IMR-90 (cell line): ENCODE measurements around the gene FOXM1. TPM values are rescaled to one million over a fixed set of nuclear protein-coding genes. Genes with fewer than 3 reads are reported as not detected.

Source experiments
- ATAC-seq: fragments of 200-7000 bp; cut with Tn5 transposase; 2 replicates; pipeline ENCODE4 v1.9.1; 2020; ENCODE audit warnings: low read depth, mild to moderate bottlenecking, moderate library complexity
- BruUV-seq: library from RNA; stranded (reverse); fragments of 400-500 nt; replicated peaks from 2 replicates; lab custom pipeline; 2021; lab: Mats Ljungman, UMichigan
- CTCF ChIA-PET: fragments of 300-600 bp; formaldehyde crosslinking; extraction: SDS; loops from one replicate; lab custom pipeline; 2021; ENCODE audit warnings: antibody characterized with exemption; lab: Yijun Ruan, JAX
- POLR2A ChIA-PET: fragments of 300-600 bp; sonication (Branson Sonifier 250); formaldehyde crosslinking; loops from one replicate; lab custom pipeline; 2022; ENCODE audit warnings: antibody characterized with exemption; ENCODE audit not compliant: unreplicated experiment; lab: Charles Lee
- DNase-seq: peaks from one replicate; pipeline ENCODE4 v3.0.0; 2013
- H2AFZ ChIP-seq: replicated peaks from 2 replicates; pipeline ENCODE3; 2013; ENCODE audit warnings: low read length, mild to moderate bottlenecking; ENCODE audit not compliant: poor library complexity
- H2AK5ac ChIP-seq: 2 replicates; pipeline ENCODE4 v1.6.1; 2013; ENCODE audit warnings: low read depth, low read length, inconsistent platforms
- H2AK9ac ChIP-seq: replicated peaks from 2 replicates; pipeline ENCODE3; 2013; ENCODE audit warnings: mild to moderate bottlenecking, low read depth, low read length, moderate library complexity; ENCODE audit not compliant: poor library complexity
- H2BK120ac ChIP-seq: 2 replicates; pipeline ENCODE4 v1.6.1; 2013; ENCODE audit warnings: low read depth, low read length, inconsistent platforms
- H2BK15ac ChIP-seq: 3 replicates; pipeline ENCODE4 v1.6.1; 2013; ENCODE audit warnings: low read depth, low read length, inconsistent platforms
- H2BK20ac ChIP-seq: 2 replicates; pipeline ENCODE4 v1.6.1; 2013; ENCODE audit warnings: low read depth, mild to moderate bottlenecking, inconsistent platforms, low read length, moderate library complexity
- H2BK5ac ChIP-seq: 2 replicates; pipeline ENCODE4 v1.6.1; 2013; ENCODE audit warnings: mild to moderate bottlenecking, low read depth, low read length, inconsistent platforms; ENCODE audit not compliant: poor library complexity, severe bottlenecking
- H3K14ac ChIP-seq: replicated peaks from 2 replicates; pipeline ENCODE4 v1.6.1; 2013; ENCODE audit warnings: low read depth, low read length, inconsistent platforms
- H3K18ac ChIP-seq: 2 replicates; pipeline ENCODE4 v1.6.1; 2013; ENCODE audit warnings: low read depth, low read length, control low read depth
- H3K23ac ChIP-seq: 2 replicates; pipeline ENCODE4 v1.6.1; 2013; ENCODE audit warnings: low read depth, low read length, inconsistent platforms
- H3K27ac ChIP-seq: 2 replicates; pipeline ENCODE4 v1.5.1; 2013; ENCODE audit warnings: mild to moderate bottlenecking, control low read depth, low read length; ENCODE audit not compliant: insufficient read depth
- H3K27me3 ChIP-seq: 2 replicates; pipeline ENCODE4 v1.6.1; 2013; ENCODE audit warnings: low read length; ENCODE audit not compliant: control insufficient read depth, insufficient read depth
- H3K36me3 ChIP-seq: 2 replicates; pipeline ENCODE4 v1.6.1; 2013; ENCODE audit warnings: low read length, mixed read lengths; ENCODE audit not compliant: control insufficient read depth, insufficient read depth
- H3K4ac ChIP-seq: 2 replicates; pipeline ENCODE4 v1.6.1; 2013; ENCODE audit warnings: low read depth, low read length, inconsistent platforms
- H3K4me1 ChIP-seq: 2 replicates; pipeline ENCODE4 v1.6.1; 2013; ENCODE audit warnings: low read length, mixed read lengths; ENCODE audit not compliant: control insufficient read depth, insufficient read depth
- H3K4me2 ChIP-seq: 2 replicates; pipeline ENCODE4 v1.6.1; 2013; ENCODE audit warnings: low read depth, mild to moderate bottlenecking, control low read depth, low read length, moderate library complexity
- H3K4me3 ChIP-seq: 2 replicates; pipeline ENCODE4 v1.5.1; 2013; ENCODE audit warnings: low read depth, mild to moderate bottlenecking, control low read depth, low read length, moderate library complexity; ENCODE audit not compliant: insufficient read depth
- H3K56ac ChIP-seq: 2 replicates; pipeline ENCODE4 v1.6.1; 2013; ENCODE audit warnings: low read length, inconsistent platforms; ENCODE audit not compliant: insufficient read depth; ENCODE audit errors: extremely low read depth
- H3K79me1 ChIP-seq, 2 experiments: 2 replicates each; pipeline ENCODE4 v1.6.1; 2013; ENCODE audit warnings: low read length in 2 of 2, inconsistent platforms in 1 of 2, low read depth in 1 of 2
- H3K9ac ChIP-seq: 2 replicates; pipeline ENCODE4 v1.6.1; 2013; ENCODE audit warnings: low read depth, low read length, control low read depth
- H3K9me1 ChIP-seq: 2 replicates; pipeline ENCODE4 v1.6.1; 2013; ENCODE audit warnings: low read length, inconsistent platforms; ENCODE audit not compliant: insufficient read depth
- H3K9me3 ChIP-seq: 2 replicates; pipeline ENCODE4 v1.6.1; 2013; ENCODE audit warnings: low read length; ENCODE audit not compliant: control insufficient read depth, insufficient read depth
- H4K20me1 ChIP-seq: 2 replicates; pipeline ENCODE4 v1.6.1; 2013; ENCODE audit warnings: low read length, inconsistent platforms; ENCODE audit not compliant: insufficient read depth
- H4K5ac ChIP-seq: 2 replicates; pipeline ENCODE4 v1.6.1; 2013; ENCODE audit warnings: mild to moderate bottlenecking, low read depth, low read length, control low read depth
- H4K8ac ChIP-seq, 2 experiments: 2 replicates each; pipeline ENCODE4 v1.6.1; 2013; ENCODE audit warnings: low read depth in 2 of 2, low read length in 2 of 2, control low read depth in 1 of 2, inconsistent platforms in 1 of 2
- H4K91ac ChIP-seq: 2 replicates; pipeline ENCODE4 v1.6.1; 2013; ENCODE audit warnings: low read depth, low read length, inconsistent platforms; ENCODE audit not compliant: insufficient read depth
- BHLHE40 ChIP-seq: fragments of 150-350 bp; IDR thresholded peaks from 2 replicates; pipeline ENCODE4 v1.6.1; 2016; ENCODE audit warnings: mild to moderate bottlenecking, low read depth, low read length
- CEBPB ChIP-seq: IDR thresholded peaks from 2 replicates; pipeline ENCODE4 v1.6.1; 2012; ENCODE audit warnings: low read depth, low read length, improper control_type of control experiment
- CHD1 ChIP-seq: IDR thresholded peaks from 2 replicates; pipeline ENCODE4 v1.6.1; 2012; ENCODE audit warnings: low read depth, low read length, improper control_type of control experiment
- CTCF ChIP-seq: conservative IDR thresholded peaks from 2 replicates; pipeline ENCODE4 v1.5.1; 2012; ENCODE audit warnings: mild to moderate bottlenecking, low read depth, low read length, improper control_type of control experiment
- ELK1 ChIP-seq: fragments of 150-350 bp; IDR thresholded peaks from 2 replicates; pipeline ENCODE4 v1.6.1; 2016; ENCODE audit warnings: low read depth, mild to moderate bottlenecking, low read length, moderate library complexity, borderline replicate concordance
- FOS ChIP-seq: fragments of 150-350 bp; IDR thresholded peaks from 2 replicates; pipeline ENCODE4 v1.6.1; 2016; ENCODE audit warnings: low read depth, low read length
- MAFK ChIP-seq: IDR thresholded peaks from 2 replicates; pipeline ENCODE4 v1.6.1; 2012; ENCODE audit warnings: low read depth, low read length, improper control_type of control experiment
- MAZ ChIP-seq: IDR thresholded peaks from 2 replicates; pipeline ENCODE4 v1.6.1; 2012; ENCODE audit warnings: low read depth, mild to moderate bottlenecking, low read length, improper control_type of control experiment, moderate library complexity, borderline replicate concordance
- MXI1 ChIP-seq: IDR thresholded peaks from 2 replicates; pipeline ENCODE4 v1.6.1; 2012; ENCODE audit warnings: low read depth, mild to moderate bottlenecking, low read length, moderate library complexity, borderline replicate concordance
- NFE2L2 ChIP-seq: fragments of 150-350 bp; IDR thresholded peaks from 2 replicates; pipeline ENCODE4 v1.6.1; 2016; ENCODE audit warnings: low read depth, mild to moderate bottlenecking, low read length
- POLR2A ChIP-seq: IDR thresholded peaks from 2 replicates; pipeline ENCODE4 v1.6.1; 2012; ENCODE audit warnings: mild to moderate bottlenecking, low read depth, low read length
- RAD21 ChIP-seq: IDR thresholded peaks from 2 replicates; pipeline ENCODE4 v1.6.1; 2012; ENCODE audit warnings: low read length, improper control_type of control experiment
- RCOR1 ChIP-seq: IDR thresholded peaks from 2 replicates; pipeline ENCODE4 v1.6.1; 2012; ENCODE audit warnings: mild to moderate bottlenecking, low read length, improper control_type of control experiment; ENCODE audit not compliant: insufficient replicate concordance
- RFX5 ChIP-seq: IDR thresholded peaks from 2 replicates; pipeline ENCODE4 v1.8.0; 2012; ENCODE audit warnings: low read depth, mild to moderate bottlenecking, low read length, moderate library complexity
- SMC3 ChIP-seq: fragments of 150-350 bp; IDR thresholded peaks from 2 replicates; pipeline ENCODE4 v1.6.1; 2016; ENCODE audit warnings: low read depth, mild to moderate bottlenecking, antibody characterized with exemption, low read length, moderate library complexity
- USF2 ChIP-seq: fragments of 150-350 bp; IDR thresholded peaks from 2 replicates; pipeline ENCODE4 v1.6.1; 2017; ENCODE audit warnings: mild to moderate bottlenecking, antibody characterized with exemption, low read length, low read depth
- WGBS, 2 experiments: methylation state at CpG; one replicate each; pipeline versions ENCODE4 v1.1.5 to v1.1.7; 2013; ENCODE audit warnings: missing lambda C conversion rate in 2 of 2; ENCODE audit not compliant: insufficient read length in 1 of 2; ENCODE audit errors: extremely low coverage in 2 of 2; 5-methylcytosine and 5-hydroxymethylcytosine counted together
- dilution Hi-C: fragments of 300-500 bp; cut with HindIII; formaldehyde crosslinking; loops from one replicate; pipeline ENCODE4 v1.14.3; 2018; ENCODE audit warnings: low sequenced_read_pairs; ENCODE audit not compliant: unreplicated experiment
- in situ Hi-C: fragments of 300-500 bp; cut with MboI; formaldehyde crosslinking; loops from 3 replicates; pipeline ENCODE4 v1.14.3; 2019; ENCODE audit warnings: low sequenced_read_pairs, inconsistent platforms, mixed read lengths
- intact Hi-C: fragments of 100-400 bp; cut with micrococcal nuclease; formaldehyde crosslinking; loops from 2 replicates; pipeline ENCODE4 v1.10.0; 2022
- polyA plus RNA-seq, 3 experiments: library from polyadenylated mRNA; depleted of rRNA; stranded (reverse); fragments of >200 nt; gene quantifications; 2 replicates each; pipeline ENCODE4 v1.2.3, GENCODE V29; 2012; ENCODE audit warnings: low replicate concordance in 1 of 3
- total RNA-seq: library from RNA; depleted of rRNA; stranded (reverse); fragments of >200 nt; gene quantifications from 2 replicates; pipeline ENCODE4 v1.2.3, GENCODE V29; 2012

Gene FOXM1
- total and polyA plus RNA-seq, 2 of the 4 experiments (the other 2 are of a cell fraction), result 14.9 to 29.3 TPM

GRCh38 chr12:2836574-2836973 lies 40.4 kb downstream of the FOXM1 start:
- no peak overlapping the region for H2BK120ac ChIP-seq
- H3K27me3 ChIP-seq, result no peaks in the 10 kb centered on the region
- no peak overlapping the region for H3K4me2 ChIP-seq
- H2AFZ ChIP-seq, result no peak overlapping the region
- no peak overlapping the region for H3K9ac ChIP-seq
- peaks cover 7% of the 10 kb centered on the region for H3K4me1 ChIP-seq
- POLR2A ChIA-PET, result no interaction called here
- CTCF ChIA-PET, result no interaction called here
- ATAC-seq (no peak), DNase-seq (no peak)
- no peaks in the 10 kb centered on the region for H3K9me1 ChIP-seq
- H2AK5ac ChIP-seq, result no peak overlapping the region
- no peak overlapping the region for H3K4me3 ChIP-seq
- no peak overlapping the region for H2AK9ac ChIP-seq
- no TSS peak for BruUV-seq
- no peak overlapping the region for H3K14ac ChIP-seq
- intact Hi-C loops, result no loop called here
- H4K91ac ChIP-seq, result no peak overlapping the region
- no peak overlapping the region for H2BK5ac ChIP-seq
- dilution Hi-C loops, result no loop called here
- no peaks in the 10 kb centered on the region; the same call in 1 of the 2 replicates for H3K36me3 ChIP-seq
- no peak overlapping the region for H2BK15ac ChIP-seq
- no peaks in the 10 kb centered on the region for H3K79me1 ChIP-seq
- H3K9me3 ChIP-seq, result no peaks in the 10 kb centered on the region
- no peaks in the 10 kb centered on the region for H4K20me1 ChIP-seq
- no peak overlapping the region for H3K23ac ChIP-seq
- H3K56ac ChIP-seq, result no peak overlapping the region
- H4K5ac ChIP-seq, result no peak overlapping the region
- H3K4ac ChIP-seq, result no peak overlapping the region
- 89% methylated on average over 5 of the region's 8 CpGs; no CpG with 5 or more reads in 1 of the 2 experiments for WGBS, 2 experiments
- no peak overlapping the region for H3K18ac ChIP-seq
- no peak overlapping the region for H2BK20ac ChIP-seq
- TF ChIP-seq CHD1 (no peak), RFX5 (no peak), MAFK (no peak), MAZ (no peak), POLR2A (no peak), CEBPB (no peak), CTCF (no peak), USF2 (no peak), BHLHE40 (no peak), RCOR1 (no peak), RAD21 (no peak), FOS (no peak), NFE2L2 (no peak), SMC3 (no peak), MXI1 (no peak), ELK1 (no peak)
- in situ Hi-C loops, result no loop called here
- no peak overlapping the region for H3K27ac ChIP-seq
- no peak overlapping the region for H4K8ac ChIP-seq
